Cerebellar cortex (tissue), 1 donor: ENCODE data around the gene KCND3.

Source experiments
- DNase-seq: peaks from one replicate; pipeline ENCODE4 v3.0.0-alpha.2; 2015; ENCODE audit warnings: low spot score

KCND3 gene

GRCh38 chr1:111882986-111883560 is 106.4 kb downstream of the KCND3 start:
- no peak for DNase-seq

- DNase-seq = no peak
Observed at GRCh38 chr1:111882559-111882958, 106.9 kb downstream of the KCND3 start.

- no peak for DNase-seq
Observed at GRCh38 chr1:111880881-111881837, 108.3 kb downstream of the KCND3 start.

- DNase-seq = no peak
Observed at GRCh38 chr1:111879081-111879480, 110.4 kb downstream of the KCND3 start.

GRCh38 chr1:111878649-111879048 is 110.8 kb downstream of the KCND3 start:
- DNase-seq = no peak

GRCh38 chr1:111878091-111878490 is 111.4 kb downstream of the KCND3 start:
- peak; percentile 58 for DNase-seq

- no peak for DNase-seq
Observed at GRCh38 chr1:111876631-111877030, 112.8 kb downstream of the KCND3 start.

GRCh38 chr1:111875640-111876039 is 113.8 kb downstream of the KCND3 start:
- DNase-seq = no peak

GRCh38 chr1:111873460-111874030 is 115.9 kb downstream of the KCND3 start:
- no peak for DNase-seq

GRCh38 chr1:111870181-111870580 is 119.3 kb downstream of the KCND3 start:
- no peak for DNase-seq

- DNase-seq = peak; percentile 85
Observed at GRCh38 chr1:111867868-111868440, 121.5 kb downstream of the KCND3 start.

- no peak for DNase-seq
Observed at GRCh38 chr1:111864862-111865261, 124.6 kb downstream of the KCND3 start.

- no peak for DNase-seq
Observed at GRCh38 chr1:111863401-111863800, 126.1 kb downstream of the KCND3 start.

GRCh38 chr1:111862599-111862998 is 126.9 kb downstream of the KCND3 start:
- DNase-seq = no peak

GRCh38 chr1:111861523-111861922 is 127.9 kb downstream of the KCND3 start:
- no peak for DNase-seq

- peak; percentile 85 for DNase-seq
Observed at GRCh38 chr1:111857194-111857651, 132.2 kb downstream of the KCND3 start.

- peak; percentile 59 for DNase-seq
Observed at GRCh38 chr1:111856411-111857185, 132.9 kb downstream of the KCND3 start.

GRCh38 chr1:111855260-111855659 is 134.2 kb downstream of the KCND3 start:
- no peak for DNase-seq

GRCh38 chr1:111852261-111852721 is 137.2 kb downstream of the KCND3 start:
- peak; percentile 59 for DNase-seq

GRCh38 chr1:111851552-111851951 is 137.9 kb downstream of the KCND3 start:
- DNase-seq = no peak

- DNase-seq = no peak
Observed at GRCh38 chr1:111850109-111850508, 139.4 kb downstream of the KCND3 start.
